ENCODE data around the gene EMX2. TPM values are rescaled to one million over a fixed set of nuclear protein-coding genes. Genes with fewer than 3 reads are reported as not detected.

EMX2 gene
- total and polyA plus RNA-seq, 2 experiments from 2014 or later, result not detected

DNA sequence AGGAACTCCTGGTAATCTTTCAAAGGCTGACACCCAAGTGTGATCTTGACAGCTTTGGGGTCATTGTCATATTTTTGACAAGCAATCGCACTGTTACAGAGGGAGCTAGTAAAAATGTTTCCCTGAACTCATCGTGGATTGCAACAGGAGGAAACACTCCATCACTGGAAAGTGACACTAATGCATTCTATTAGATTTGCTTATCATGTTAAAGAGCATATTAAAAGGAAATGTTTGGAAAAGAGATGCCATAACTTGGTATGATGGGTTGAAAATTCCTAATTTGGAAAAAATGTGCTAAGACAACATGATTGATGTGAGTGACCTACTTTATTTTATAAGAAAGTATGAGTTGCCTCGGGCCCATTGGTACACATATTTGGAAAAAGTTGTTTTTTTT, 22.7 kb upstream of the EMX2 start:
- no peaks in the 10 kb centered on the region for H4K20me1 ChIP-seq (replicated peaks; ENCODE audit: insufficient read depth)
- ATAC-seq, result no peak
- H3K4me3 Mint-ChIP-seq, result no peak overlapping the region
- H3K4me1 ChIP-seq (ENCODE audit: insufficient read depth), result no peaks in the 10 kb centered on the region
- no peaks in the 10 kb centered on the region for H3K9me2 ChIP-seq (ENCODE audit: insufficient read depth)
- peaks cover 4% of the 10 kb centered on the region; the same call in 2 of the 3 replicates for H3K4me1 Mint-ChIP-seq
- H3F3A ChIP-seq (replicated peaks; ENCODE audit: low read depth), result no peaks in the 10 kb centered on the region
- TF ChIP-seq, protein P1, sequence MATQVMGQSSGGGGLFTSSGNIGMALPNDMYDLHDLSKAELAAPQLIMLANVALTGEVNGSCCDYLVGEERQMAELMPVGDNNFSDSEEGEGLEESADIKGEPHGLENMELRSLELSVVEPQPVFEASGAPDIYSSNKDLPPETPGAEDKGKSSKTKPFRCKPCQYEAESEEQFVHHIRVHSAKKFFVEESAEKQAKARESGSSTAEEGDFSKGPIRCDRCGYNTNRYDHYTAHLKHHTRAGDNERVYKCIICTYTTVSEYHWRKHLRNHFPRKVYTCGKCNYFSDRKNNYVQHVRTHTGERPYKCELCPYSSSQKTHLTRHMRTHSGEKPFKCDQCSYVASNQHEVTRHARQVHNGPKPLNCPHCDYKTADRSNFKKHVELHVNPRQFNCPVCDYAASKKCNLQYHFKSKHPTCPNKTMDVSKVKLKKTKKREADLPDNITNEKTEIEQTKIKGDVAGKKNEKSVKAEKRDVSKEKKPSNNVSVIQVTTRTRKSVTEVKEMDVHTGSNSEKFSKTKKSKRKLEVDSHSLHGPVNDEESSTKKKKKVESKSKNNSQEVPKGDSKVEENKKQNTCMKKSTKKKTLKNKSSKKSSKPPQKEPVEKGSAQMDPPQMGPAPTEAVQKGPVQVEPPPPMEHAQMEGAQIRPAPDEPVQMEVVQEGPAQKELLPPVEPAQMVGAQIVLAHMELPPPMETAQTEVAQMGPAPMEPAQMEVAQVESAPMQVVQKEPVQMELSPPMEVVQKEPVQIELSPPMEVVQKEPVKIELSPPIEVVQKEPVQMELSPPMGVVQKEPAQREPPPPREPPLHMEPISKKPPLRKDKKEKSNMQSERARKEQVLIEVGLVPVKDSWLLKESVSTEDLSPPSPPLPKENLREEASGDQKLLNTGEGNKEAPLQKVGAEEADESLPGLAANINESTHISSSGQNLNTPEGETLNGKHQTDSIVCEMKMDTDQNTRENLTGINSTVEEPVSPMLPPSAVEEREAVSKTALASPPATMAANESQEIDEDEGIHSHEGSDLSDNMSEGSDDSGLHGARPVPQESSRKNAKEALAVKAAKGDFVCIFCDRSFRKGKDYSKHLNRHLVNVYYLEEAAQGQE (IDR thresholded peaks at IDR 0.05; ENCODE audit: unreplicated experiment), result no peak
- no peak for TF ChIP-seq NANOG (IDR thresholded peaks at IDR 0.05; ENCODE audit: borderline replicate concordance)
- no peak overlapping the region for H2AFZ ChIP-seq
- H3K36me3 Mint-ChIP-seq (ENCODE audit: low read depth), result no peaks in the 10 kb centered on the region
- H3K27ac ChIP-seq (ENCODE audit: low read depth), result no peak overlapping the region
- DNase-seq (ENCODE audit: low spot score), result no peak
- no peaks in the 10 kb centered on the region for H3K9me3 Mint-ChIP-seq
- peaks cover 6% of the 10 kb centered on the region for H3K27me3 Mint-ChIP-seq (ENCODE audit: insufficient read depth, low read depth, poor library complexity)
- H3K36me3 ChIP-seq (ENCODE audit: insufficient read depth), result no peaks in the 10 kb centered on the region
- H3K4me2 ChIP-seq, result no peak overlapping the region
- H3K27me3 ChIP-seq (ENCODE audit: insufficient read depth), result peaks cover 11% of the 10 kb centered on the region; the same call in 1 of the 2 replicates
- H3K4me3 ChIP-seq, result no peak overlapping the region
- H3K27ac Mint-ChIP-seq, result no peak overlapping the region
- H3K79me2 ChIP-seq (replicated peaks; ENCODE audit: insufficient read depth), result no peaks in the 10 kb centered on the region

DNA sequence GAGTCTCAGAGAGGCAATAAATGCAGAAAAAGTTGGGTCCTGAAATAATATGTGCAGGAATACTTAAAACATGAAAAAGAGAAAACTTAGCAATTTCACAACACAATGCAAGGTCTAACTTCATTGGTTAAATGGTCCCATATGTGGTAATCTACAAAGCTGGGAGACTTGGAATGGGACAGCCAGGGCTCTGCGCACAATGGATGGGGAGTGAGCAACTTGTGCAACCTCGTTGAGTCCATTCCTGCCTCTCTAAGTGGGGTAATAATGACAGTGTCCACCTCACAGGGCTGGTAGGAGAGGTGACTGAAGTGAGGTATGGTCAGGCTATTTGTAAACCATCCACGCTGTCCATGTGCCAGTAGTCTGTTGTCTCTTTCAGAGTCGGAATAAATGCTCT, 11.8 kb upstream of the EMX2 start:
- Mint-ChIP-seq H3K36me3 (ENCODE audit: low read depth) (no peaks in the 10 kb centered on the region; the same call in 2 of the 3 replicates), H3K4me1 (peaks cover 18% of the 10 kb centered on the region), H3K27ac (no peak overlapping the region), H3K27me3 (ENCODE audit: insufficient read depth, low read depth, poor library complexity) (peaks cover 81% of the 10 kb centered on the region), H3K9me3 (peaks cover under 1% of the 10 kb centered on the region; the same call in 1 of the 3 replicates), H3K4me3 (no peak overlapping the region)
- Histone ChIP-seq H3K4me2 (no peak overlapping the region), H4K20me1 (replicated peaks; ENCODE audit: insufficient read depth) (peaks cover 23% of the 10 kb centered on the region), H3K4me1 (ENCODE audit: insufficient read depth) (peaks cover 17% of the 10 kb centered on the region), H3K27ac (ENCODE audit: low read depth) (no peak overlapping the region), H3K9me2 (ENCODE audit: insufficient read depth) (no peaks in the 10 kb centered on the region), H3K4me3 (no peak overlapping the region), H3K27me3 (ENCODE audit: insufficient read depth) (peaks cover 94% of the 10 kb centered on the region), H3F3A (replicated peaks; ENCODE audit: low read depth) (no peaks in the 10 kb centered on the region), H2AFZ (no peak overlapping the region), H3K79me2 (replicated peaks; ENCODE audit: insufficient read depth) (no peaks in the 10 kb centered on the region), H3K36me3 (ENCODE audit: insufficient read depth) (no peaks in the 10 kb centered on the region)
- ATAC-seq (no peak), DNase-seq (ENCODE audit: low spot score) (no peak)
- TF ChIP-seq, protein P2, sequence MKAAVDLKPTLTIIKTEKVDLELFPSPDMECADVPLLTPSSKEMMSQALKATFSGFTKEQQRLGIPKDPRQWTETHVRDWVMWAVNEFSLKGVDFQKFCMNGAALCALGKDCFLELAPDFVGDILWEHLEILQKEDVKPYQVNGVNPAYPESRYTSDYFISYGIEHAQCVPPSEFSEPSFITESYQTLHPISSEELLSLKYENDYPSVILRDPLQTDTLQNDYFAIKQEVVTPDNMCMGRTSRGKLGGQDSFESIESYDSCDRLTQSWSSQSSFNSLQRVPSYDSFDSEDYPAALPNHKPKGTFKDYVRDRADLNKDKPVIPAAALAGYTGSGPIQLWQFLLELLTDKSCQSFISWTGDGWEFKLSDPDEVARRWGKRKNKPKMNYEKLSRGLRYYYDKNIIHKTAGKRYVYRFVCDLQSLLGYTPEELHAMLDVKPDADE (IDR thresholded peaks at IDR 0.05), result no peak
- TF ChIP-seq NANOG (IDR thresholded peaks at IDR 0.05; ENCODE audit: borderline replicate concordance), result no peak
- TF ChIP-seq CREB1 (CRISPR knock-in tag; IDR thresholded peaks at IDR 0.05; ENCODE audit: low read depth), result no peak
- TF ChIP-seq EZH2 (IDR thresholded peaks at IDR 0.05; ENCODE audit: low read depth, unreplicated experiment), result no peak
- no peak for TF ChIP-seq ZNF114 (CRISPR knock-in tag; IDR thresholded peaks at IDR 0.05)
- TF ChIP-seq ZNF462 (CRISPR knock-in tag; IDR thresholded peaks at IDR 0.05), result no peak
